ENCODE results near the gene ZNF277.

GRCh38 chr7:112266141-112266540 is 59.6 kb downstream of the ZNF277 start:
- TF ChIP-seq POLR2A (IDR thresholded peaks at IDR 0.05) (no peak), POLR2AphosphoS5 (IDR thresholded peaks at IDR 0.05) (no peak)
- TF ChIP-seq, protein P1, sequence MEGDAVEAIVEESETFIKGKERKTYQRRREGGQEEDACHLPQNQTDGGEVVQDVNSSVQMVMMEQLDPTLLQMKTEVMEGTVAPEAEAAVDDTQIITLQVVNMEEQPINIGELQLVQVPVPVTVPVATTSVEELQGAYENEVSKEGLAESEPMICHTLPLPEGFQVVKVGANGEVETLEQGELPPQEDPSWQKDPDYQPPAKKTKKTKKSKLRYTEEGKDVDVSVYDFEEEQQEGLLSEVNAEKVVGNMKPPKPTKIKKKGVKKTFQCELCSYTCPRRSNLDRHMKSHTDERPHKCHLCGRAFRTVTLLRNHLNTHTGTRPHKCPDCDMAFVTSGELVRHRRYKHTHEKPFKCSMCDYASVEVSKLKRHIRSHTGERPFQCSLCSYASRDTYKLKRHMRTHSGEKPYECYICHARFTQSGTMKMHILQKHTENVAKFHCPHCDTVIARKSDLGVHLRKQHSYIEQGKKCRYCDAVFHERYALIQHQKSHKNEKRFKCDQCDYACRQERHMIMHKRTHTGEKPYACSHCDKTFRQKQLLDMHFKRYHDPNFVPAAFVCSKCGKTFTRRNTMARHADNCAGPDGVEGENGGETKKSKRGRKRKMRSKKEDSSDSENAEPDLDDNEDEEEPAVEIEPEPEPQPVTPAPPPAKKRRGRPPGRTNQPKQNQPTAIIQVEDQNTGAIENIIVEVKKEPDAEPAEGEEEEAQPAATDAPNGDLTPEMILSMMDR (IDR thresholded peaks at IDR 0.05) = no peak
